NAMALWA (cell line): ENCODE data around the gene MRPS18C.
A peak's percentile ranks its signal among the peaks of the same experiment; 100 is the strongest.
"Not testable (repeated sequence)": the region's sequence is repeated elsewhere in the genome, so short reads cannot be mapped to it uniquely, and the experiment has no call there.

Experiments used
- DNase-seq: peaks from one replicate; pipeline ENCODE4 v3.0.0-alpha.2; 2015; ENCODE audit warnings: low spot score

The MRPS18C gene

DNA sequence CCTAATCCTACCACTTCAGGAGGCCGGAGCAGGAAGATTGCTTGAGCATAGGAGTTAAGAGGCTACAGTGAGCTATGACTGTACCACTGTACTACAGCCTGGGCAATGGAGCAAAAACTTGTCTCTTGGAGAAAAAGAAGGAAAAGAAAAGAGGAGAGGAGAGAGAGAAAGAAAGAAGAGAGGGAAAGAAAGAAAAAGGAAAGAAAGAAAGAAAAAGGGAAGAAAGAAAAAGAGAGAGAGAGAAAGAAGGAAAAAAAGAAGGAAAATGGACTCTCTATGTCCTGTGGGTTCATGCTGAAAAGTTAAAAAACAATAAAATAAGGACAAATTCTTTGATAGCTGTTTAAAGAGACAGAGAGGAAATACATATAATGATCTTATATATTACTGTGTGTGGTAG is 42.3 kb downstream of the MRPS18C start:
- DNase-seq, result no peak

DNA sequence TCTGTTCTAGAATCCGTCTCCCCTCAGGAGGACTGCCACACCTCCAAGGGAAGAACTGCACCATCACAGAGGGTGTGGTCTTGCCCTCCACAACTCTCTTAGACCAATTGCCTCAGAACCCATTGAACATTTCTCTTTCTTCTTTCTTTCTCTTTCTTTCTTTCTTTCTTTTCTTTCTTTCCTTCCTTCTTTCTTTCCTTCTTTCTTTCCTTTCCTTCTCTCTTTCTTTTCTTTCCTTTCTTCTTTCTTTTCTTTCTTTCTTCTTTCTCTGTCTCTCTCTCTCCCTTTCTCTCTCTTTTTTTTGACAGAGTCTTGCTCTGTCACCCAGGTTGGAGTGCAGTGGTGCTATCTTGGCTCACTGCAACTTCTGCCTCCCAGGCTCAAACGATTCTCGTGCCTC is 45.8 kb downstream of the MRPS18C start:
- not testable (repeated sequence) for DNase-seq

DNA sequence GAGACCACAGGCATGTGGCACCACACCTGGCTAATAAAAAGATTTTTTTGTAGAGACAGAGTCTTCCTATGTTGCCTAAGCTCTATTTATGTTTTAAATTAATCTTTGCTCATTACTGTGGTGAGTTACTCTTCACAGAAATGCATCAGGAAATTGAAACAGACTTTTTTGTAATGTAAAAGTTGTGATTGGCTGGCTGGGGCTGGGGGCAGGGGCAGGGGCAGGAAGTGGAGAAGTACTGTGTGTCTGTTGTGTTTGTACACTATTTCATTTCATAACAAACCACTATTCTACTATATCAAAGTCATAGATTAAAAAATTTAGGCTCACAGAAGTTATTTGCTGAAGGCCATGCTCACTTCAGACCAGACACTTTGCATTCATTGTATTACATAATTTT is 48.1 kb downstream of the MRPS18C start:
- no peak for DNase-seq

DNA sequence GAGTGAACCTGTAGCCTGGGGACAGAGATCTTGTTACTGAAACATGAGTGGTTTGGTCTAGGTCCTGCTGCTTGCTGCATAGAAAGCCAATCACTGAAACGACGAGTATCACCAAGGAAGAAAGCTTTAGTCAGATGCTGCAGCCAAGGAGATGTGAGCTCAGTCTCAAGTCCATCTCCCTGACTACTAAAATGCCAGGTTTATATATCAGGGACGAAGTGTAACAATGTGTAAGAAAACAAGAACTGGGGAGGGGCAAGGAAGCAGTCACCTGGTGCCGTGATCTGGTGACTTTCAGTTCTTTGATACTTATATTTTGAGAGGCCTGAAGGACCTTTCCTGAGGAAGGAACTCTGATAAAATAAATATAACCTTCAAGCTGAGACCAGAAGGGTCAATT is 48.6 kb downstream of the MRPS18C start:
- no peak for DNase-seq

DNA sequence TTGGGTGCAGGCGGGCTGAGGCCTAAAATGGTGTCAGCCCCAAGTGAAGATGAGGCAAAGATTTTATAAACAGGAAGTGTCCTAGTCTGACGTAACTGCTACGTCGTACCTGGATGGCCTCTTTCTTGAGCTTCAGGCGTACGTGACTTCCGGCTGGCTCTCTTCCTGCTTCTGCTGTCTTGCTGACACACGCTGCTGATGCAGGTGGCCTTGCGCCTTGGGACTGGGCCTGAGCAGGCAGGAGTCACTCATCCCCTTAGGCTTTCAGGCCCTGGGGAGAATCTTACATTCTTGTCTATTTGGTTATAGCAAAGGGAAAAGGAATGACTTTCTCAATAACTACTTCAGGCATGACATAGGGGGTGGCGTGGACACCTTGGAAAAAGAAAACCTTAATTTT is 49.1 kb downstream of the MRPS18C start:
- no peak for DNase-seq

DNA sequence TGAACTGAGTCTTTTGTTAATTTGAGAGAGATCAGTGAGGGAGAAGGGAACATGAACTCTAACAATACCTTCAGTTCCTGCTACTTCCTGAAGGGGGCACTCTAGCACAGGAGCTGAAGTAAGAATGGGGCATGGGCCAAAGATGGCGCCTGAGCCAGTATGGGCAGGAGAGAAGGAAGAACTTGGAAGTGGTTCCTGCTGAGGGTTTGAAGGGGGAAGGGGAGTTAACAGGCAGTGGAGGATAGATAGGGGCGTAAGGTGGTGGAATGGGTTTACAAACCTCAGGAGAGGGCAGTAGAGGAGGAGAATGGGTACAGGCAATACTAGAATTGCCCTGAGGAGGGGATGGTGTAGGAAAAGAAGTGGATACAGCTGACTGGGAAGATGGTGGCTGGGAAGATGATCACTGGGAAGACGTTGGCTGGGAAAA is 53.3 kb downstream of the MRPS18C start:
- DNase-seq, result peak; percentile 67

DNA sequence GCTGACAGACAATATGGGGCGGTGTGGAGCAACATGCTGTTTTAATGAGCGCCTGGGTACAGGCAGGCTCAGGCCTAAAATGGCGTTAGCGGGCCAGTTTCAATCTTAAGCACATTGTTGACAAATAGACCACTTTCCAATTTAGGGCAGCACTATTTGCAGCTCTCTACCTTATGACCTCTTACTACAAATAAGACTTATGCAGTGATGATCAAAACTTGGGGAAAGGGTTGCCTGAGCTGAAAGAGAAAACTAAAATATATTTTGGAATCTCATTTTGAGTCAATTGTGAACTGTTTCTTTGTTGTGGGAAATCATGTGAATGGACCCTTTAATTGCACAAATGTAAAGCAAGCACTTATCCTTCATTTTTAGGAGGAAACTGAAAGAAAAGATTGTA is 54.6 kb downstream of the MRPS18C start:
- DNase-seq, result no peak
